A172 (cell line): ENCODE measurements around the gene FGGY. TPM values are rescaled to one million over a fixed set of nuclear protein-coding genes. Genes with fewer than 3 reads are reported as not detected.
"Not testable (repeated sequence)": the region's sequence is repeated elsewhere in the genome, so short reads cannot be mapped to it uniquely, and the experiment has no call there.

Experiments
- DNase-seq: peaks from one replicate; pipeline ENCODE4 v3.0.0-alpha.2; 2015; ENCODE audit warnings: low spot score
- total RNA-seq: library from RNA; depleted of rRNA; stranded (reverse); fragments of >200 nt; shearing (Covaris generic); gene quantifications from 2 replicates; pipeline ENCODE4 v1.2.3, GENCODE V29; 2014

The FGGY gene
- total RNA-seq, 1 experiment from 2014 or later, result 15.3 TPM

DNA sequence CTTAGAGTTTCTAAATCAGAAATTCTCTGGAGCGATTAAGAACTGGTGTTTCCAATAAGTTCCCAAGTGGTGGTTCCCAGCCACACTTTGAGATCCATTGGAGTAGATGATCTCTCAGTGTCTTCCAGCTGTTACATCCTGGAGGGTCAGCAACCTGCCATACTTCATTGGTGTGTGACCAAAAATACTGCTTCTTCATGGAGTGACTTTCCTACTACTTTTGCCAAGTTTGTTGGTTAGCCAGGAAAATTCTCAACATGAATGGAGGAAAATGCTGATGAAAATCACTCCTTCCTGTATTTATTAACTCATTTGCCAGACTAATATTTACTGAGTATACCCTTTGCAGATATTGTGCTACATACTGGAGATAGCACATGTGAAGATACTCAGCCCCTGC is 186.1 kb downstream of the FGGY start:
- DNase-seq, result no peak

DNA sequence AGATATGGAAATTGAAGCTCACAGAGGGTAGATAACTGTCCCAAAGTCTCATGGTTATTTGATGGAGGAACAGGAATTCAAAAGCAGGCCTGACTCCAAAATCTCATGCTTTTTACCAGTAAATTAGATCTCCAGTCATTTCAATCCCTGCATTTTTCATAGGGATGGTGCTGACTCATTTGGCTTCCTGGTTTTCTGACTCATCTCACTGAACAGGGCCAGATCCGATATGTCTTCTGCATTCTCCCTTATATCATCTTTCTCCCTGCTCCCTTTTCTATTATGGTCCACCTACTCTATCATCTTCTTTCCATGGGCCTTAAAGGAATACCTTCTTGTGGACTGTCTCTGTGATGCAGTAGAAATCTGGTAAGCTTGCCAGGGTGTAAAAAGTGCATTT is 187.2 kb downstream of the FGGY start:
- DNase-seq, result peak; percentile 88

GRCh38 chr1:59485171-59485570 is 188.3 kb downstream of the FGGY start:
- no peak for DNase-seq

DNA sequence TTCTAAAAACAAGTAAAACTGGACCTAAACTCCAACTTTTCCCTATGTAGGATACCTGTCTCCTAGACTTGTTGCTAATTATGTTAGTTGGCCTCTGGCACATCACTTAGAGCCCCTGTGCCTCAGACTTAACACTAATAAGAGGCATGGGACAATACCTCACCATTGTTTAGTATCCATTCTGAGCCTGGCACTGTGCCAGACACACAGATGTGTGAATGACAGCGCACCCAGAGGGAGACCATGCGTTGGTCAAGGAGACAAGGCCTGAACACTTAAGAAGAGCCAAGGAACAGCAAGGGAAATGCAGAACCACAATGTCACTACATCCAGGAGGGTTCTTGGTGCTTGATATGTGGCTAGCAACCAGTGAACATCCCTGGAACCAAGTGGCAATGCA is 189.1 kb downstream of the FGGY start:
- DNase-seq, result no peak

- DNase-seq, result no peak
Measured at GRCh38 chr1:59486615-59487014, 189.7 kb downstream of the FGGY start.

- peak; percentile 56 for DNase-seq
Measured at GRCh38 chr1:59487335-59488031, 190.6 kb downstream of the FGGY start.

DNA sequence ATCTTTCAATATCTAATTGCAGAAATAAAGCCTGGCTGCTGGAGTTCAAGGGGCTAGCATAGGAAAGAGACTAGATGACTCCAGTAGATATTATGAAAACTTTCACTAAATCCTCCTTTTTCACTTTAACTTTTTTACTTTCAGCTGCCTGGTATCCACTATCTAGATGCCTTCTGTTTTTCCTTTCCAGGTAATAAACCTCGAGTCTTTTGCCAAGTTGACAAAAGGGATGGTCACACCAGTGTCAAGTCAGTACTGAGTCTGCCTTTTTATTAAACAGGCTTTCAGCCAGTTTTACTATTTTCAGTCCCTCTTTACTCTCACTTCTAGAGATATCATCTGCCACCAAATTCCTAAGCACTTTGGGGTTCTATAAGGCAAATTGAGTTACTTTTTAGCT is 195.6 kb downstream of the FGGY start:
- no peak for DNase-seq

- no peak for DNase-seq
Measured at GRCh38 chr1:59494145-59494833, 197.4 kb downstream of the FGGY start.

- not testable (repeated sequence) for DNase-seq
Measured at GRCh38 chr1:59496156-59496555, 199.3 kb downstream of the FGGY start.

DNA sequence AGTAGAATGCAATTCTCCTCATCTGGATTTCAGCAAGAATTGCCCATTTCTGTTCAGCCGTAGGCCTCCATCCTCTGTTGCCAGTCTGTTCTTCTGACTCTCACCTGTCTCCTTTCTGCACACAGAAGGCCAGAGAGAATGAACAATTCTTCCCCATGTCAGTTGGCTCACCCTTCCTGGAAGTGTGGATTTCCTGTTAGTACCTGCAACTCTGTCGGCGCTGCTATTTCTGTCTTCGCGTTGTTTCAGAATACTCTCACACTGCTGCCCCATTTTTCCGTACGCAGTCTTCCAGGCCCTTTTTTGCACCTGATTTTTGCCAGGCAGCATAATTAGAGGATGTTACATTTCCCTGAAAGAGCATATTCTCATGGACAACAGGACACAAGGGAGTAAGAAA is 200.7 kb downstream of the FGGY start:
- DNase-seq, result no peak

DNA sequence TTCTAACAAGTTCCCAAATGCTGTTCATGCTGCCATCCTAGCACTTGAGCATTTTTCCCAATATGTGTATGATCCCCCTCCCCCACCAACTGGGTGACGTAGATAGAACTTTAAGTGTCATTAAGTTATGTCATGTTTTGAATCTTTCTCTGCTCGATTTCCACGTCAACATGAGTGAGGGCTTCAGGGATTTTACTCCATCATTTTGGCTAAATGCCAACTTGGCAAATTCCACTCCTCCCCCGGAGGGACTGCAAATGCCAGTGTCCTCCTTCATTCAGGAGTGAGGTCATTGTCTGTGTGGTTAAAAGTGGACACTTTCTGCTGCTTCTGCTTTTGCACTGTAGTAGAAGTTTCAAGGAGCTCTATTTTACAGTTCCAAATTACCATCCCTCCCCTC is 201.7 kb downstream of the FGGY start:
- peak; percentile 41 for DNase-seq

DNA sequence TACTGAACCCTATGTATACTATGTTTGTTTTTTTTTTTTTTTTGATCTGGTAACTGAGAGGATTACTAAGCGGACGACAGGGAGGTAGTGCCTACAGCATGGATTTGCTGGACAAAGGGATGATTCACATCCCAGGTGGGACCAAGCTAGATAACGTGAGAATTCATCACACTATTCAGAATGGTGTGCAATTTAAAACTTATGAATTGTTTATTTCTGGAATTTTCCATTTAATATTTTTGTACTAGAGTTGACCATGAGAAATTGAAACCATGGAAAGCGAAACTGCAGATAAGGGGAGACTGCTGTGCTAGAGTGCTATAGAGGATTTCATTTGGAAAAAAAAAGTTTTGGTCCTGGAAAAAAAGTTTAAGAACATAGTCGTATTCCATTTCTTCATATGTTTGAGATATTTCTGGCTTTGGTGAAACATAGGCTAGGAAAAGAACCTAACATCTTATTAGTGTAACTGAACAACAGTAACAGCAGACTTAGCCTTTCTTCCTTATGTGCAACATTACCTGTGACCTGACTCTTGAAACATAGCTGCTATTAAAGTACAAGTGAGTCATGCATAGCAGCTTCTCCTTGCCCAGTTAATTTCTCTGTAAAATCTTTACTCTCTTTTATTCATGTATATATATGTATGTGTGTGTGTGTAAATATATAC is 202.5 kb downstream of the FGGY start:
- peak; percentile 51 for DNase-seq

DNA sequence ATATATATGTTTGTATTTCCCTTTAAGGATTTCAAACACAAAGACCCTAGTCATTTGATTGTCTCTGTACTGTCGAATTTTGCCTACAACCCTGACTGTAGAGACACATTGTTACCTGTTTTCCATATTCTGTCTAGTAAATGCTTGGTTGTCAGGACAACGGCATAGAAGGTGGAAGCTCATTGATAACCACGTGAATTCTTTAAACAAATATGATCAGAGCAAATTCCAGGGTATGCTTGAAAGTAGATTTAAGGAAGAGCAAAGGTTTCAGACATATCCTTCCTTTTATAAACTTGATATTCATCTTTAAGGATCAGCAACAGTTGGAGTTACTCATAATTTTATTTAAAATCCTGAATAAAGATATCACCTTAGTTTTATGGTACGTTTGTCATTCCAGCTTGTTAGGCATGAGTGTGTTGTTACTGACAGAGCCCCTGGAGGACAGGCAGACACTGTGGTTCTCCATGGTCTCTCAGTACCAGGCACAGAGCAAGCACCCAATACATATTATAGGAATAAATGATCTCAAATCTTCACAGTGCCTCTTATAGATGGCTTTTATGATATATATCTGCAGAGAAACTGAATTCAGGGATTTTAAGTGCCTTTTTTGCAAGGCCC is 203.2 kb downstream of the FGGY start:
- DNase-seq, result no peak

- no peak for DNase-seq
Measured at GRCh38 chr1:59500950-59501742, 204.3 kb downstream of the FGGY start.

GRCh38 chr1:59502009-59502691 is 205.3 kb downstream of the FGGY start:
- DNase-seq, result peak; percentile 56

GRCh38 chr1:59504276-59504675 is 207.4 kb downstream of the FGGY start:
- DNase-seq, result no peak

DNA sequence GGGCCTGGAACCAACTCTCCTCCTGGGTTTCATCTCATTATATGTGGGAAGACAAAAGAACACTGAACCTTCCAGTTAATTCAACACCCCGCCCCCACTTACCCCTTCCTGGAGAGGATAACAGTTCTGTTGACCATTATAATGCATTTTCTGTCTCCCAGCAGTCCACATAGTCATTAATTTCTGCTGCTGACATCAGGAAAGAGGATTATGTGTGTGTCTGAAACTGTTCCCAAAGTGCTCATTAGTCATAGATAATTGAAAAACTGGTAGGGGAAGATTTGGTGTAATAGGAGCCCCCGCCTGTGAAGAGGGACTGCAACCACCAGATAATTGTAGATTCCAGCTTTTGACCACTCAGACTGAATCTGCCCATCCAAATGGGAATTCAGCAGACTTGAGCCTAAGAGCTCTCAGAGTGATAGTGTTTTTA is 208.7 kb downstream of the FGGY start:
- DNase-seq, result peak; percentile 11

GRCh38 chr1:59506952-59507351 is 210.1 kb downstream of the FGGY start:
- no peak for DNase-seq

DNA sequence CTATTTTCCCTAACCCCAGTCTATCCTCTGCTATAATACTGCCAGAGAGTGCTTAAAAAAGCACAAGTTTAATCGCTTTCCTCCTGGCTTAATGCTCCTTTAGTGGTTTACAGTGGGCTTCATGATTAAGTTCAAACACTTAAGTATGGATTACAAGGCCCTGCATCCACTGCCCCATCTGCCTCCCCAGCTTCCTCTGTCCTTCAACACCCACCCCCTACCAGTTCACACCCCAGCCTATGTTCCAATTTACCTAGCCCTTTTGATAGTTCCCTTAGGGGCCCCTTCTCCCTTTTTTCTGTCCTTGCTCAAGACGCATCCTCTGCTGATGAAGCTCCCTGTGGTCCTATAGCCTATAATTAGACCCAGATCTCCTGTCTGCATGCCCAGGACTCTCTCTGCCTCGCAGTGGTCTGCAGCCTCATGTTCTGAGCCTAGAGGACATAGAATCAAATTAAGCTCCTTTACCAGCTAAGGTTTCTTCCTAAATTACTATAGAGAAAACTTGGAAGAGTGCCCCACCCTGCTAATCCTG is 212.5 kb downstream of the FGGY start:
- no peak for DNase-seq

DNA sequence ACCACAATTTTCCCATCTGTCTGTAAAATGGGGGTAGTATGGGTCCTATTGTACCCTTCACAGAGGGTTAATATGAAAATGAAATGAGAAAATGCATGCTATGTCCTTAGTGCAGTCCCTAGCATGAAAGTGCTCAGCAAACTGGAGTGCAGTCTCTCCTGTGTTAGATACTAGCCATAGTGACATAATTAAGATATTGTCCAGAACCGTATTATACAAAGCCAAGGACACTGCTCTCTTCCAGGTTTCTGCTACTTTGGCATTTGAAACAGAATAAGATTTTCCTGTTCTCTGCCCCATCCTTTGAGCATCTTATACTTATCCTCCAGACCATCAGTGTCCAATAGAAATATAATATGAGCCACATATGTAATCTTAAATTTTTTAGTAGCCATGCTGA is 213.4 kb downstream of the FGGY start:
- DNase-seq, result no peak
